Kidney (tissue), 14 donors: ENCODE results near the gene NDOR1. TPM values are rescaled to one million over a fixed set of nuclear protein-coding genes. Genes with fewer than 3 reads are reported as not detected.
A peak's percentile ranks its signal among the peaks of the same experiment; 100 is the strongest.

Experiments used
- DNase-seq, 5 donors: peaks; one replicate each; pipeline ENCODE4 v3.0.0-alpha.2; 2013 to 2020
- FAIRE-seq: peaks from 2 replicates; lab custom pipeline; 2012; peaks lifted over from hg19 to GRCh38; lab: Jason Lieb, UNC
- H3K27ac ChIP-seq, 2 donors: one replicate each; pipeline ENCODE4 v1.7.0; 2013; ENCODE audit warnings: low read depth in 2 of 2, low read length in 2 of 2, inconsistent platforms in 1 of 2
- H3K27me3 ChIP-seq: one replicate; pipeline ENCODE4 v1.7.1; 2013; ENCODE audit warnings: low read length, inconsistent platforms; ENCODE audit not compliant: control insufficient read depth, insufficient read depth
- H3K36me3 ChIP-seq, 3 donors: one replicate each; pipeline versions ENCODE4 v1.7.0 to v1.7.1; 2013; ENCODE audit warnings: low read length in 3 of 3, control low read depth in 1 of 3, inconsistent platforms in 1 of 3; ENCODE audit not compliant: insufficient read depth in 3 of 3, control insufficient read depth in 2 of 3
- H3K4me1 ChIP-seq, 3 donors: one replicate each; pipeline versions ENCODE4 v1.7.0 to v1.7.1; 2013; ENCODE audit warnings: low read length in 3 of 3, inconsistent platforms in 1 of 3, low read depth in 1 of 3; ENCODE audit not compliant: control insufficient read depth in 2 of 3, insufficient read depth in 2 of 3
- H3K4me3 ChIP-seq, 3 donors: one replicate each; pipeline versions ENCODE4 v1.7.0 to v1.8.1; 2013; ENCODE audit warnings: low read length in 3 of 3, control low read depth in 1 of 3, inconsistent platforms in 1 of 3
- H3K9ac ChIP-seq, 3 donors: one replicate each; pipeline versions ENCODE4 v1.7.0 to v1.7.1; 2013; ENCODE audit warnings: low read length in 3 of 3, control low read depth in 1 of 3, inconsistent platforms in 1 of 3
- H3K9me3 ChIP-seq, 3 donors: one replicate each; pipeline versions ENCODE4 v1.7.0 to v1.7.1; 2013; ENCODE audit warnings: low read length in 3 of 3, control low read depth in 1 of 3, inconsistent platforms in 1 of 3; ENCODE audit not compliant: control insufficient read depth in 2 of 3, insufficient read depth in 1 of 3
- CTCF ChIP-seq: IDR thresholded peaks from 3 replicates; pipeline ENCODE4 v1.5.1; 2012; ENCODE audit warnings: mild to moderate bottlenecking, moderate library complexity, borderline replicate concordance; ENCODE audit not compliant: insufficient read depth; ENCODE audit errors: extremely low read depth
- intact Hi-C: fragments of 100-400 bp; cut with DNase I; formaldehyde crosslinking; loops from one replicate; pipeline ENCODE4 v1.11.1; 2022
- polyA plus RNA-seq: library from polyadenylated mRNA; stranded (reverse); fragments of 350-450 nt; fragmentation: Illumina TruSeq; extraction: RNeasy Lipid Tissue Mini Kit (QIAGEN cat#74804); gene quantifications from one replicate; pipeline ENCODE4 v1.2.3, GENCODE V29; 2014; ENCODE audit warnings: low read depth, low replicate concordance; ENCODE audit not compliant: insufficient read depth
- total RNA-seq: library from RNA; stranded (reverse); fragmentation: NEBNext Ultra II Directional; extraction: Animal tissue kit (Norgen Biotek cat#: 25700); gene quantifications from one replicate; pipeline ENCODE4 v1.2.1, GENCODE V29; 2021
- donor health status: control.
- donor health status: control.
- donor health status: control.
- donor health status: control.
- donor health status: control.
- donor health status: DM: yes; HTN: yes; CAD: no.
- donor health status: Normal renal cell carcinoma (clear cell type).

NDOR1 gene
- total and polyA plus RNA-seq, 2 donors from 2014 or later: 5.9 to 17.8 TPM

GRCh38 chr9:137254624-137255447 lies 49.3 kb downstream of the NDOR1 start, which contains the start of gene NELFB:
Gene NELFB (plus strand): TSS chr9:137255327.
- peak; percentile 8 for TF ChIP-seq CTCF
- Histone ChIP-seq H3K4me1 (peaks cover 0 to 22% (median 13%) of the 10 kb centered on the region in 3 donors), H3K9ac (peak within 1 kb of the TSS; percentile 57 to 82 (median 82)), H3K4me3 (peak within 1 kb of the TSS; percentile 73 to 90 (median 84)), H3K27ac (peak within 1 kb of the TSS; percentile 53 to 63), H3K27me3 (no peaks in the 10 kb centered on the region), H3K36me3 (peaks cover 0 to 10% (median 4%) of the 10 kb centered on the region in 3 donors), H3K9me3 (no peaks in the 10 kb centered on the region)
- intact Hi-C loops: no loop called here
- DNase-seq: peak; percentile 93 to 98 (median 96)
- FAIRE-seq: no peak

- peaks cover 0 to 22% (median 13%) of the 10 kb centered on the region in 3 donors for H3K4me1 ChIP-seq
- H3K27ac ChIP-seq: no peak overlapping the region
- no peak for TF ChIP-seq CTCF
- H3K27me3 ChIP-seq: no peaks in the 10 kb centered on the region
- H3K9ac ChIP-seq: peak overlapping the region; percentile 57 to 82 (median 67)
- intact Hi-C loops: no loop called here
- peaks cover 0 to 10% (median 4%) of the 10 kb centered on the region in 3 donors for H3K36me3 ChIP-seq
- H3K9me3 ChIP-seq: no peaks in the 10 kb centered on the region
- H3K4me3 ChIP-seq: peak overlapping the region; percentile 73 to 90 (median 84)
- DNase-seq (peak in 1 of 5 donors; percentile 66), FAIRE-seq (no peak)
Observed at GRCh38 chr9:137255448-137256114, 50.1 kb downstream of the NDOR1 start.

- Histone ChIP-seq H3K4me3 (peak overlapping the region; percentile 73 to 90 (median 84)), H3K4me1 (peaks cover 0 to 22% (median 13%) of the 10 kb centered on the region in 3 donors), H3K36me3 (peaks cover 0 to 10% (median 4%) of the 10 kb centered on the region in 3 donors), H3K27ac (no peak overlapping the region), H3K9me3 (no peaks in the 10 kb centered on the region), H3K9ac (peak overlapping the region in 1 of 3 donors; percentile 67), H3K27me3 (no peaks in the 10 kb centered on the region)
- FAIRE-seq: no peak
- no peak for TF ChIP-seq CTCF
- DNase-seq: no peak
- intact Hi-C loops: no loop called here
Observed at GRCh38 chr9:137256362-137256761, 50.9 kb downstream of the NDOR1 start.
